ENCODE results near the gene PDZD2.

The PDZD2 gene

DNA sequence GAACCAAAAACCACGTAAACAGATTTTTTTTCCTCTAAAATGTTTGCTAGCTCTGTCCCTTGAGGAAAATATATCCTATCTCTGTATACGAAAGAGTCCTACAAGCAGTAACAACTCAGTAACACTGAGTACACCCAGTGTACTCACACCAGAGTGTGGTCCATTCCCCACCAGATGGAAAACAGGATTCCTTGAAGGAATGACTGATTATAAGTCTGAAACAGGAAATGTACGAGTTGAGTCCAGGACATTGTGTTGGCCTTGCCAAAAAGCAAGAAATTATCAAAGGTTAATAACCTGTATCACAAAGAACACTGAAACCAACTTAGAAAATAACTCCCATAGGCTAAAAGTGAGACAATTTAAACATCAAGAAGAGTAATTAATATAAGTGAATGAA, 514.8 kb downstream of the PDZD2 start:
- no peak for DNase-seq (ENCODE audit: low spot score)
- no peak overlapping the region for H3K27ac ChIP-seq (ENCODE audit: poor library complexity, severe bottlenecking)
- ATAC-seq (ENCODE audit: low read depth): peak; percentile 28; the same call in 1 of the 3 replicates
- no peaks in the 10 kb centered on the region for H3K9me3 ChIP-seq (ENCODE audit: severe bottlenecking)
- no peaks in the 10 kb centered on the region for H3K27me3 ChIP-seq (ENCODE audit: insufficient read depth, poor library complexity, severe bottlenecking)
- H3K4me1 ChIP-seq (ENCODE audit: insufficient read depth, poor library complexity, severe bottlenecking): peaks cover 11% of the 10 kb centered on the region
- H3K36me3 ChIP-seq (ENCODE audit: low read depth): peaks cover 22% of the 10 kb centered on the region
- no peak overlapping the region for H3K4me3 ChIP-seq (ENCODE audit: severe bottlenecking)
- TF ChIP-seq, protein P1, sequence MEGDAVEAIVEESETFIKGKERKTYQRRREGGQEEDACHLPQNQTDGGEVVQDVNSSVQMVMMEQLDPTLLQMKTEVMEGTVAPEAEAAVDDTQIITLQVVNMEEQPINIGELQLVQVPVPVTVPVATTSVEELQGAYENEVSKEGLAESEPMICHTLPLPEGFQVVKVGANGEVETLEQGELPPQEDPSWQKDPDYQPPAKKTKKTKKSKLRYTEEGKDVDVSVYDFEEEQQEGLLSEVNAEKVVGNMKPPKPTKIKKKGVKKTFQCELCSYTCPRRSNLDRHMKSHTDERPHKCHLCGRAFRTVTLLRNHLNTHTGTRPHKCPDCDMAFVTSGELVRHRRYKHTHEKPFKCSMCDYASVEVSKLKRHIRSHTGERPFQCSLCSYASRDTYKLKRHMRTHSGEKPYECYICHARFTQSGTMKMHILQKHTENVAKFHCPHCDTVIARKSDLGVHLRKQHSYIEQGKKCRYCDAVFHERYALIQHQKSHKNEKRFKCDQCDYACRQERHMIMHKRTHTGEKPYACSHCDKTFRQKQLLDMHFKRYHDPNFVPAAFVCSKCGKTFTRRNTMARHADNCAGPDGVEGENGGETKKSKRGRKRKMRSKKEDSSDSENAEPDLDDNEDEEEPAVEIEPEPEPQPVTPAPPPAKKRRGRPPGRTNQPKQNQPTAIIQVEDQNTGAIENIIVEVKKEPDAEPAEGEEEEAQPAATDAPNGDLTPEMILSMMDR (IDR thresholded peaks at IDR 0.05; ENCODE audit: poor library complexity, severe bottlenecking): no peak

DNA sequence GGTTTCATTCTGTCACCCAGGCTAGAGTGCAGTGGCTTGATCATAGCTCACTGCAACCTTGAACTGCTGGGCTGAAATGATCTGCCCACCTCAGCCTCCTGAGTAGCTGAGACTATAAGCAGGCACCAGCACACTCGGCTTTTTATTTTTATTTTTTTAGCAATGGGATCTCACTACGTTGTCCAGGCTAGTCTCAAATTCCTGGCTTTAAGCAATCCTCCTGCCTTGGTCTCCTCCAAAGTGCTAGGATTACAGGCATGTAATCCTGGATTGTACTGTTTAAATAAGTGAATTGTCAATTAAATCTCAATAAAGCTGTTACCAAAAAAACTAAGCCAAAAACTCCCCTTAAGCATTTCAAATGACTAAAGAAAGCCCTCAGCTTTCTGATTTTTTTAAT, 516.3 kb downstream of the PDZD2 start:
- peaks cover 11% of the 10 kb centered on the region for H3K4me1 ChIP-seq (ENCODE audit: insufficient read depth, poor library complexity, severe bottlenecking)
- TF ChIP-seq, protein P1 (IDR thresholded peaks at IDR 0.05; ENCODE audit: poor library complexity, severe bottlenecking): no peak
- no peak overlapping the region for H3K4me3 ChIP-seq (ENCODE audit: severe bottlenecking)
- no peaks in the 10 kb centered on the region for H3K9me3 ChIP-seq (ENCODE audit: severe bottlenecking)
- no peak overlapping the region for H3K27ac ChIP-seq (ENCODE audit: poor library complexity, severe bottlenecking)
- no peaks in the 10 kb centered on the region for H3K27me3 ChIP-seq (ENCODE audit: insufficient read depth, poor library complexity, severe bottlenecking)
- ATAC-seq (ENCODE audit: low read depth) (no peak), DNase-seq (ENCODE audit: low spot score) (no peak)
- peaks cover 33% of the 10 kb centered on the region for H3K36me3 ChIP-seq (ENCODE audit: low read depth)

DNA sequence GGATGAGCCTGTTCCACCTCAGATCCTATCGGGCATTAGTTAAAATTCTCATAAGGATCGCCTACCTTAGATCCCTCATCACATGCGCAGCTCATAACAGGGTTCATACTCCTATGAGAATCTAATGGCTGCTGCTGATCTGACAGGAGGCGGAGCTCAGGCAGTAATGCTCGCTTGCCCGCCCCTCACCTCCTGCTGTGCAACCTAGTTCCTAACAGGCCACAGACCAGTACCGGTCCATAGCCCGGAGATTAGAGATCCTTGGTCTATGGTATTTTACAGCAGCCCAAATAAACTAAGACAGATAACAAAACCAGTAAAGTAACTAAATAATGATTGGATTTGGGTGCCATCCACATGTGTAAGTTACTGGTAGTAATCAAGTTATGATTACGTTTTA, 517.7 kb downstream of the PDZD2 start:
- H3K4me3 ChIP-seq (ENCODE audit: severe bottlenecking): no peak overlapping the region
- peaks cover 11% of the 10 kb centered on the region for H3K4me1 ChIP-seq (ENCODE audit: insufficient read depth, poor library complexity, severe bottlenecking)
- TF ChIP-seq, protein P1 (IDR thresholded peaks at IDR 0.05; ENCODE audit: poor library complexity, severe bottlenecking): no peak
- H3K9me3 ChIP-seq (ENCODE audit: severe bottlenecking): no peaks in the 10 kb centered on the region
- peaks cover 31% of the 10 kb centered on the region for H3K36me3 ChIP-seq (ENCODE audit: low read depth)
- no peak for ATAC-seq (ENCODE audit: low read depth)
- DNase-seq (ENCODE audit: low spot score): no peak
- no peak overlapping the region for H3K27ac ChIP-seq (ENCODE audit: poor library complexity, severe bottlenecking)
- no peaks in the 10 kb centered on the region for H3K27me3 ChIP-seq (ENCODE audit: insufficient read depth, poor library complexity, severe bottlenecking)

DNA sequence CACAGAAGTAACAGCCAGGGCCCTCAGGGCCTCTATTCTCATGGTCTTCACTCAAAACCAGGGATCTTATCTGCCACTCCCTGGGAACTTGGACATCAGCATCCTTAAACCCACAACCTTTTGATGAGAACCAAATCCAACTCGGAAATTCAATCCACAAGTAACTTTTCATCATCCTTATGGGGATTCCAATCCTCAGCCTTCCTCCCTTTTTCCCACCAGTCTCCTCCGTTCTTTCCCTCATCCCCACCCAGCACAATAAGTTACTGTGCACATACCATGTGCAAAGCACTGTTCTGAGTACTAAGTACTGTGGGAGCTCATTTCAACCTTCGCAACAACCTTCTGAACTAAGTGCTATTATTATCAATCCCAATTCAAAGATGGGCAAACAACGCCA, 518.1 kb downstream of the PDZD2 start:
- Histone ChIP-seq H3K9me3 (ENCODE audit: severe bottlenecking) (no peaks in the 10 kb centered on the region), H3K27ac (ENCODE audit: poor library complexity, severe bottlenecking) (no peak overlapping the region), H3K27me3 (ENCODE audit: insufficient read depth, poor library complexity, severe bottlenecking) (no peaks in the 10 kb centered on the region), H3K36me3 (ENCODE audit: low read depth) (peaks cover 31% of the 10 kb centered on the region), H3K4me3 (ENCODE audit: severe bottlenecking) (no peak overlapping the region), H3K4me1 (ENCODE audit: insufficient read depth, poor library complexity, severe bottlenecking) (peaks cover 11% of the 10 kb centered on the region)
- TF ChIP-seq, protein P1 (IDR thresholded peaks at IDR 0.05; ENCODE audit: poor library complexity, severe bottlenecking): no peak
- ATAC-seq (ENCODE audit: low read depth): no peak
- no peak for DNase-seq (ENCODE audit: low spot score)

DNA sequence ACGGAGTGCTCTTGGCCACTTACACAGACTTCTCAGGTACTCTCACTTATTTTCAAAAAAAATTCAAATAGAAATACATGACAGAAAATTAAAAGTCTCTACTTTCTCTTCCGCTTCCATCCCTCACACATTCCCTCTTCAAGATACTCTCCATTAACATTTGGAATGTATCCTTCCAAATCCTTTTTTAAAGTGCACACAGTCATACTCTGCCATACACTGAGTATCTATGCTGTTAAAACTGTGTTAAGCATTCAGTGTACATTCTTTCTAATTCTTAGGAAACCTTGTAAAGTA, 519.7 kb downstream of the PDZD2 start:
- Histone ChIP-seq H3K9me3 (ENCODE audit: severe bottlenecking) (no peaks in the 10 kb centered on the region), H3K4me3 (ENCODE audit: severe bottlenecking) (no peak overlapping the region), H3K4me1 (ENCODE audit: insufficient read depth, poor library complexity, severe bottlenecking) (peaks cover 11% of the 10 kb centered on the region), H3K27ac (ENCODE audit: poor library complexity, severe bottlenecking) (no peak overlapping the region), H3K36me3 (ENCODE audit: low read depth) (peaks cover 36% of the 10 kb centered on the region), H3K27me3 (ENCODE audit: insufficient read depth, poor library complexity, severe bottlenecking) (no peaks in the 10 kb centered on the region)
- ATAC-seq (ENCODE audit: low read depth) (no peak; the same call in 2 of the 3 replicates), DNase-seq (ENCODE audit: low spot score) (no peak)
- TF ChIP-seq, protein P1 (IDR thresholded peaks at IDR 0.05; ENCODE audit: poor library complexity, severe bottlenecking): no peak

All from RWPE2 (cell line).